ENCODE data around the gene CCDC138.

CCDC138 gene

DNA sequence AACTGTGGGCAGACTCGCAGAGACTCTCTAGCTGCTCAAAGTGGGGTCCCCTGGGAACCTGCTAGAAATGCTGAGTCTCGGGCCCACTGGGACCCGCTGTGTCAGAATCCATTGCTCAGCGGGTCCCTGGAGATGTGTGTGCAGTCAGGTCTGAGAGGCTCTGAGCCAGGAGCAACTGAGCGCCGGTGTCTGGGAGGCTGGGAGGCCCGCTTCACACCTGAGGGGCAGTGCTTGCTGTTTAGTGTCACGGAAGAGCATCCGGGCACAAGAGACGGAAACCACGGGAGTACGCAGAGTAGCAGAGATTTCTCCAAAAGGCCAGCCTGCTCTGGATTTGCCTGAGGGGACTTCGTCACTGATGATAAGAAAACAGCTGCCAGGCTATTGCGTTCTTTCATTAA, 132.4 kb downstream of the CCDC138 start:
- no peak overlapping the region for H3K4me3 ChIP-seq (ENCODE audit: low read length)
- no peaks in the 10 kb centered on the region for H3K9me3 ChIP-seq (ENCODE audit: insufficient read depth, low read depth, low read length)
- whole genome bisulfite sequencing: 92% methylated on average over 14 of the region's 14 CpGs
- H3K27ac ChIP-seq (ENCODE audit: low read depth, low read length): no peak overlapping the region
- H3K36me3 ChIP-seq (ENCODE audit: insufficient read depth, low read length): no peaks in the 10 kb centered on the region
- no peaks in the 10 kb centered on the region for H3K27me3 ChIP-seq (ENCODE audit: insufficient read depth, low read length)
- no peaks in the 10 kb centered on the region for H3K4me1 ChIP-seq (ENCODE audit: insufficient read depth, low read length)
- H3K9ac ChIP-seq (ENCODE audit: low read depth, low read length): no peak overlapping the region

DNA sequence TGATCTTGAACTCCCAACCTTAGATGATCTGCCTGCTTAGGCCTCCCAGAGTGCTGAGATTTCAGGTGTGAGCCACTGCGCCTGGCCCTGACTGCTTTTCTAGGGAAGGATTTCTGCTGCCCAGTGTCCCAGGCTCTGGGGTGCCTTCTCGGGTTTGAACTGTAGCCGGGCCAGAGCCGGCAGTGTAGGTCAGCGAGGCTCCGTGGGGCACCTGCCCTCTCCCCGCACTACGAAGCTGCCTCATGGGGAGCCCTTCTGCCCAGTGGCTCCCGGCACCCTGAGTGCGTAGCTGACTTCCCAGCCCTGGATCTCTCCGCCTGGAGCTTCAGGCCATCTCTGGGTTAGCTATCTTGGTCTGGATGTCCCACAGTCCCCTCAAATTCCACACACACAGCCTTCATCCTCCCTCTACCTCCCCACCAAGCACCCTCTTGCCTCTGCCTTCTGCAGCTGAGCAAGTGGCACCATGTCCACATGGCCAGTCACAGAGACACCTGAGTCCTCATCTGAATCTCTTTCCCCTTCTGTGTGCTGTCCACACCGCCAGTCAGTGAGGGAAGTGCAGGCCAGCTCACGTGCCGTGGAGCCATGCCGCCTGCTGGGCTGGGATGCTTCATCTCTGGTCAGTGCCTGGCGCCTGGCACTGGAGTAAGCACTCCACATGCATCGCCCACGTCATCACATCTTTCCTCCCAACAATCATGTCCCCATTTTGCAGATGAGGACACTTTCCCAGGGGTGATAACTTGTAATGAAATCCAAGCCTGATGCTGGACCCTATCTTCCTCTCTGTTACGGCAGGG, 133.2 kb downstream of the CCDC138 start:
- H3K36me3 ChIP-seq (ENCODE audit: insufficient read depth, low read length): no peaks in the 10 kb centered on the region
- H3K27me3 ChIP-seq (ENCODE audit: insufficient read depth, low read length): no peaks in the 10 kb centered on the region
- no peaks in the 10 kb centered on the region for H3K4me1 ChIP-seq (ENCODE audit: insufficient read depth, low read length)
- no peak overlapping the region for H3K9ac ChIP-seq (ENCODE audit: low read depth, low read length)
- no peak overlapping the region for H3K27ac ChIP-seq (ENCODE audit: low read depth, low read length)
- no peaks in the 10 kb centered on the region for H3K9me3 ChIP-seq (ENCODE audit: insufficient read depth, low read depth, low read length)
- WGBS: 94% methylated on average over 19 of the region's 19 CpGs
- H3K4me3 ChIP-seq (ENCODE audit: low read length): no peak overlapping the region

DNA sequence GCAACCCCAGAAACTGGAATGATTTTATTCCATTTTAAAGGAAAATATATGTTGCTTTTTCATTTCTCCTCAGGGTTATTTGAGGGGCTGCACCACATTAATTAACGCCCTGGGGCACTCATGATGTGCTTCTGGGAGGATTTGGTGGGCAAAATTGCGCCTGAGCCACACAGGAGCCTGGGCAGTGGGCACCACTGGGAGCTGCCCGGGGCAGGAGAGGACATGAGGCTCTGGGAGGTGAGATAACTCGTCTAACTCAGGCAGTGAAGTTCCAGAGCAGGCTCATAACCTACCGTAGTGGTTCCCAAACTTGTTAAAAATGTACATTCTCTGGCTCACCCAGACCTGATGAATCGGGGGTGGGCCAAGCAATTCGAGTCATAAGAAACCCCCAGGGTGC, 134.1 kb downstream of the CCDC138 start:
- no peaks in the 10 kb centered on the region for H3K36me3 ChIP-seq (ENCODE audit: insufficient read depth, low read length)
- no peak overlapping the region for H3K4me3 ChIP-seq (ENCODE audit: low read length)
- no peaks in the 10 kb centered on the region for H3K27me3 ChIP-seq (ENCODE audit: insufficient read depth, low read length)
- WGBS: 88% methylated on average over 7 of the region's 7 CpGs
- H3K27ac ChIP-seq (ENCODE audit: low read depth, low read length): no peak overlapping the region
- no peaks in the 10 kb centered on the region for H3K4me1 ChIP-seq (ENCODE audit: insufficient read depth, low read length)
- no peaks in the 10 kb centered on the region for H3K9me3 ChIP-seq (ENCODE audit: insufficient read depth, low read depth, low read length)
- H3K9ac ChIP-seq (ENCODE audit: low read depth, low read length): no peak overlapping the region

DNA sequence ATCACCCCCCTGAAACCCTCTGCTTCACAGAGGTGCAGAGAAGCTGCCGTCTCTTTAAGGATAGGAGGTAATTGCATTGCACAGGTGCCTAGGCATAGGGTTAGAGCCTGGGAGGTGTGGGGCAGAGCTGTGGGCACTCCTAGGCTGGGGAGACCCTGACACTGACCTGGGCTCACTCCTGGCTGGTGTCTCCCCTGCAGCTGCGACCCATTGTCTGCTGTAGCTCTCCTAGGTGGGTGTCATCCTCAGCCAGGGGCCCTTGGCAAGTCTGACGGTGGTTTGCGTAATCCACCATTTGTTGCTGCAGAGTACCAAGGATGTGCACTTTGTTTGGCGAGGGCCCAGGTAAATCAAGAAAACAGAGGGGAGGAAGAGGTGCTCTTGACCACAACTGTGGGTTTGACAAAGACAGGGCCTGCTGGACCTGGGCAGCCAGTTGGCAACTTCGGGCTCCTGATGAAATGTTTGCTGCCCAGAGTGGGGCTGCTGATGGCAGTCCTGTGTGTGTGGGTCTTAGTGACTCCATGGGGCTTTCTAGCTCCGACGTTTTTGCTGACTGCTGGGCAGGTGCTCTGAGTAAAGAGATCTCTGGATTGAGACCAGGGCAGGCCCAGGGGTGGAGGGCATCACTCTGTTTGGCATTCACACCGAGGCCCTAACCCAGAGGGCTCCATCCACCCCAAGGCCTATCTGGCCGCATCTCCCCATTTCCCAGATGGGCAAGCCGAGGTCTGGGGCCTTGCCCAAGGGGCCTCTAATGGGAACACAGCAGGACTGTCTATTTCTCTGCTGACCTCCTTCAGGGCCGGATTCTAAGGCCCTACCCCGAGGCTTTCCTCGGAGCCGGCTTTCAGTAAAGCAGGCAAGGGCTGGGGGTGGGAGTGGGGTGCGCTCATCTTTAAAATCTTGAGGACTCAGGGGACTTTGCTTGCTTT, 134.8 kb downstream of the CCDC138 start:
- no peaks in the 10 kb centered on the region for H3K4me1 ChIP-seq (ENCODE audit: insufficient read depth, low read length)
- H3K9ac ChIP-seq (ENCODE audit: low read depth, low read length): no peak overlapping the region
- H3K27ac ChIP-seq (ENCODE audit: low read depth, low read length): no peak overlapping the region
- no peaks in the 10 kb centered on the region for H3K27me3 ChIP-seq (ENCODE audit: insufficient read depth, low read length)
- no peaks in the 10 kb centered on the region for H3K9me3 ChIP-seq (ENCODE audit: insufficient read depth, low read depth, low read length)
- WGBS: 89% methylated on average over 16 of the region's 16 CpGs
- H3K4me3 ChIP-seq (ENCODE audit: low read length): no peak overlapping the region
- H3K36me3 ChIP-seq (ENCODE audit: insufficient read depth, low read length): no peaks in the 10 kb centered on the region

DNA sequence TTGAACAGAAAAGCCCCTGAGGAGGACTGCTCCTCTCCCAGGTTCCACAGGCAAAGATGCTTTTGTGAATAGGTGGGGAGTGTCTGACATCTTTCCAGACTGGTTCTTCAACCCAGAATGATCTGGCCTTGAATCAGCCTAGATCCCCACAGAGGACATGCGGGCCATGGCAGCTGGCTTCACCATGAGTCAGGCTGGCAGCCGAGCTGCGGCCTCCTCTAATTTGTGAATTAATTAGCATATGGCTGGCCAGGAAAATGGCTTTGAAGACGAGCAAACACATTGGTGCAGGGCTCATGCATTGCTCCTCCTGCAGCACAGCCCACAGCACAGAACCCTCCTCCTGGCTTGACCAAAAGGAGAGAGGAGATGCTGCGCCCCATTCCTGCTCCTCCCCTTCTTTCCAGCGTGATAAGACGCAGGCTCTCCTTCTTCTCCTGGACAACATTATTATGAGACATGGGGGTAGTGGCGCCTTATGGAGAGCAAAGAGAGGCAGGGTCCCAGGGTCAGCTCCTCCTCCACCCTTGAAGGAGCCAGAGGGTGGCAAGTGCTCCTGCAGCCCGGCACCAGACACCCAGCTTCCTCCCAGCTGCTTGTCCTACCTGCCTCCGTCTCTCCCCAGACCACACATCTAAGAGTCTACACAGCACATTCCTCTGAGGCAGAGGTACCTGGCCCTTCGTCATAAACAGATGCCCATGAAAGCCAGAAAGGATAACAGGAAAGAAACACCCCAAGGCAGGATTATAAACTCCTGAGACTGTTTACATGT, 135.8 kb downstream of the CCDC138 start:
- no peaks in the 10 kb centered on the region for H3K4me1 ChIP-seq (ENCODE audit: insufficient read depth, low read length)
- H3K27me3 ChIP-seq (ENCODE audit: insufficient read depth, low read length): no peaks in the 10 kb centered on the region
- no peak overlapping the region for H3K9ac ChIP-seq (ENCODE audit: low read depth, low read length)
- no peaks in the 10 kb centered on the region for H3K36me3 ChIP-seq (ENCODE audit: insufficient read depth, low read length)
- H3K4me3 ChIP-seq (ENCODE audit: low read length): no peak overlapping the region
- H3K27ac ChIP-seq (ENCODE audit: low read depth, low read length): no peak overlapping the region
- WGBS: 65% methylated on average over 7 of the region's 11 CpGs
- H3K9me3 ChIP-seq (ENCODE audit: insufficient read depth, low read depth, low read length): no peaks in the 10 kb centered on the region

DNA sequence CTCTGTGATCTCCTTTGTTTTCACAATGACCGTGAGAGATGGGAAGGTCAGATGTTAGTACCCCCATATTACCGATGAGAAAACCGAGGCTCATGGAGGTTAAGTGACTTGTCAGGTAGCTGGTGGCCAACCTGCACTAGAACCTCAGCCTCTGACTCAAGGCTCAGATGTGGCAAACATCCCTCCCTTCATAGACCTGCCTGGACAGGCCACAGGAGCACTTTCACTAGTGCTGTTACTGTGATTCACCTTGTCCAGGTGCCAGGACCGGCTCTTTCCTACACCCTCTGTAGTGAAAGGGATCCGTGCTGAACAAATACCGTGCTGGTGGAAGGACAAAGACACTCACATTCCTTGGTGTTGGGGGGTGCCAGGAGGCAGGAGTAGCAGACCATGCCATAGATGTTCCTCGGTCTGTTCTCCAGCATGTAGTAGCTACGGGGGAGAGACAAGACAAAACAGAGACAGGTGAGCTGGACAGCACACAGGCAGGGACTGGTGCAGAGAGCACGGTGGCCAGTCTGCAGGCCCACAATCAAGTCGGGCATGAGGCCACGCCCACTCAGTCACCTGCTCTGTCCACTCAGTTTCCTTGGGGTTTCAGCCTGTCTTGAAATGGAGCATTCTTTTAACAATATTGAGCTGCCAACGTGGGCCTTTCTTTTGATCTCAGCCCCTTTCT, 136.6 kb downstream of the CCDC138 start:
- 91% methylated on average over 12 of the region's 12 CpGs for WGBS
- Histone ChIP-seq H3K36me3 (ENCODE audit: insufficient read depth, low read length) (no peaks in the 10 kb centered on the region), H3K4me1 (ENCODE audit: insufficient read depth, low read length) (no peaks in the 10 kb centered on the region), H3K27ac (ENCODE audit: low read depth, low read length) (no peak overlapping the region), H3K27me3 (ENCODE audit: insufficient read depth, low read length) (no peaks in the 10 kb centered on the region), H3K4me3 (ENCODE audit: low read length) (no peak overlapping the region), H3K9me3 (ENCODE audit: insufficient read depth, low read depth, low read length) (no peaks in the 10 kb centered on the region), H3K9ac (ENCODE audit: low read depth, low read length) (no peak overlapping the region)

DNA sequence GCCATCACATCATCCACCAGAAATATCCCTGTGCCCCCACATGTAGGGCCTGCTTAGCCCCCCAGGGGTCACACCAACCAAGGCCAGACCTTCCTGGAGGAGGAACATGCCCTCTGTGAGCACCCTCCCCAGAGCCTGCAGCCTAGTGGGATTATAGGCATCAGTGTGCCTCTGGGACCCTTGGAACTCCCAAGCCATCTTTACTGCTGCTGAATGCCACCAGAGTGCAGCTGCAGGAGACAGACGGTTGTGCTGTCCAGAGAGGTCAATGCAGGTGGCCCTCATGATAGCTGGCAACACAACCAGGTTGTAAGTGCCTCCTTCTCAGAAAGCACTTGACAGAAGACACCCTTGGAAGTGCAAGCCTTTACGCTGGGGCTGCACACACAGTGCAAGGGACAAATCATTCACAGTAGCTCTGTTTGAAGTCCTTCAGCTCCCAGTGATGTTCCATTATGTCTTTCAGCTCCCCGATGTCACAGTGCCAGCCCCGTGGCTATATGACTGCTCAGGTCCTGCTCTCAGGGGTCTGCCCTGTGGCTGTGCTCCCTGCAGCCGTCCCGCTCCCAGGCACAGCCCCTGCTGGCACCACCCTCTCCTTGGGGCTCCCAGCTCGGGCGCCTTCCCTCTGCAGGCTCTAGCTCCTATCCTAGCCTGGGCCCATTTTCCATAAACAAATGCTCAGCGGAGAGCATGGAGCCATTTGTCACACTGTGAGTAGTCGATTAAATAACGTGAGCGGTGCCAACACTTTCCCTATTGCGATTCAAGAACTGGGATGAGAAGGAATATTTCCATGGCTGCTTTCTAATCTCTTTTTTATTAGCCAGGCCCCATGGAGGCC, 137.4 kb downstream of the CCDC138 start:
- Histone ChIP-seq H3K9ac (ENCODE audit: low read depth, low read length) (no peak overlapping the region), H3K4me1 (ENCODE audit: insufficient read depth, low read length) (no peaks in the 10 kb centered on the region), H3K9me3 (ENCODE audit: insufficient read depth, low read depth, low read length) (no peaks in the 10 kb centered on the region), H3K4me3 (ENCODE audit: low read length) (no peak overlapping the region), H3K27me3 (ENCODE audit: insufficient read depth, low read length) (no peaks in the 10 kb centered on the region), H3K27ac (ENCODE audit: low read depth, low read length) (no peak overlapping the region), H3K36me3 (ENCODE audit: insufficient read depth, low read length) (no peaks in the 10 kb centered on the region)
- 95% methylated on average over 13 of the region's 13 CpGs for WGBS

DNA sequence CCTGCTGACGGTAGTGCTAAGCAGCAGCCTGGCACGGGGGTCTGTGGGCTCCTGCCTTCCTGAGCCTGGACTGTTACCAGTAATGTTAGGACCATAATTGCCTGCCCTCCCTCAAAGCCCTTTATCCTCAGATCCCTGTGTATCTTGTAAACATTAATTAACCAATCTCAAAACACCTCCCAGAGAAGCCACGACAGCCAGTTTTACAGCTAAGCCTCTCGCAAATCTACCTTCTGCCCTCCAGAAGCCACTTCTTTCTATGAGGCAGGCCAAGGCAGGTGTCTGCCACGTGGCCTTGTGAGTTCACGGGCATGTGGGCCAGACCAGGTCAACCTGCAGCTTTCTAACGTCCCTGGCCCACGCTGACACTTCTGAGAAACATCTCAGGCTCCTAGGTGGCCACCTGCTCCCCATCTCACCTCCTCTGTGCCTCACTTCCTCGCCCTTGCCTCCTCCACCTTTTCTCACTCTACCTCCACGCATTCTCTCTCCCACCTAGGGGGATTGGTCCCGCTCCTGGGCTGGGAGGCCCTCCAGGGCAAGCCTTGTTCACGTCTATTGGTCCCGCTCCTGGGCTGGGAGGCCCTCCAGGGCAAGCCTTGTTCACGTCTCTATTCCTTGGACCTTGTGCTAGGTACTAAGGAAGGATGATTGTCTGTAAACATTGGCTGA, 138.1 kb downstream of the CCDC138 start:
- no peaks in the 10 kb centered on the region for H3K4me1 ChIP-seq (ENCODE audit: insufficient read depth, low read length)
- no peak overlapping the region for H3K4me3 ChIP-seq (ENCODE audit: low read length)
- no peak overlapping the region for H3K9ac ChIP-seq (ENCODE audit: low read depth, low read length)
- WGBS: 91% methylated on average over 14 of the region's 14 CpGs
- H3K9me3 ChIP-seq (ENCODE audit: insufficient read depth, low read depth, low read length): no peaks in the 10 kb centered on the region
- no peak overlapping the region for H3K27ac ChIP-seq (ENCODE audit: low read depth, low read length)
- no peaks in the 10 kb centered on the region for H3K36me3 ChIP-seq (ENCODE audit: insufficient read depth, low read length)
- no peaks in the 10 kb centered on the region for H3K27me3 ChIP-seq (ENCODE audit: insufficient read depth, low read length)

DNA sequence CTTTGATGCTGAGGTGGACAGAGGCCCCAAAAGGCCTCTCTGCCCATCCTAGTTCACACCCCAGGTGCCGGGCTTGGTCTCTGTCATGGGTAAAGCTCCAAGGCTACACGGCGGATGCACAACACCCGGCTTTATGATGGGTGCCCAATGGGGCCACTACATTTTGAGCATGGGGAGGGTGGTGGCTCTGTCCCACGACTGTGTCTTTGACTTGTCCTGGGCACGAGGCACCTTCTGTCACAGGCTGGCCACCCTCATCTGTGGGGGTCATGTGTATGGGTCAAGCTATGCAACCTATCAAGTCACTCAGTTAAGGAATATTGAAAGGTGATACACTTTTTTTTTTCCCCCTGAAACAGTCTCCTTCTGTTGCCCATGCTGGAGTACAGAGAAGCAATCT, 138.7 kb downstream of the CCDC138 start:
- H3K36me3 ChIP-seq (ENCODE audit: insufficient read depth, low read length): no peaks in the 10 kb centered on the region
- no peak overlapping the region for H3K9ac ChIP-seq (ENCODE audit: low read depth, low read length)
- no peaks in the 10 kb centered on the region for H3K27me3 ChIP-seq (ENCODE audit: insufficient read depth, low read length)
- no peak overlapping the region for H3K27ac ChIP-seq (ENCODE audit: low read depth, low read length)
- H3K9me3 ChIP-seq (ENCODE audit: insufficient read depth, low read depth, low read length): no peaks in the 10 kb centered on the region
- no peak overlapping the region for H3K4me3 ChIP-seq (ENCODE audit: low read length)
- no peaks in the 10 kb centered on the region for H3K4me1 ChIP-seq (ENCODE audit: insufficient read depth, low read length)
- 95% methylated on average over 6 of the region's 6 CpGs for WGBS

DNA sequence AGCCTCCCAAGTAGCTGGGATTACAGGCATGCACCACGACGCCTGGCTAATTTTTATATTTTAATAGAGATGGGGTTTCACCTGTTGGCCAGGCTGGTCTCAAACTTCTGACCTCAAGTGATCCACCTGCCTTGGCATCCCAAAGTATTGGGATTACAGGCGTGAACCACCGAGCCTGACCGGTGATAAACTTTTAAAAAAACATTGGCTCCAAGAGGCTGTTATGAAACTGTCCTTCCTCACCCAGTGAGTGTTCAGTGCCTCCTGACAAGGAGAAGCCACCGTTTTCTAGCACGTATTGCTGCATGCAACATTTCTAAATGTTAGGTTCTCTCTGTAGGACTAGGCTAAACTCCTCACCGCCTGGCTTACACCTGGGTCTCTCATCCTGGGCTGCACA, 139.2 kb downstream of the CCDC138 start:
- Histone ChIP-seq H3K9ac (ENCODE audit: low read depth, low read length) (no peak overlapping the region), H3K36me3 (ENCODE audit: insufficient read depth, low read length) (no peaks in the 10 kb centered on the region), H3K27me3 (ENCODE audit: insufficient read depth, low read length) (no peaks in the 10 kb centered on the region), H3K4me1 (ENCODE audit: insufficient read depth, low read length) (no peaks in the 10 kb centered on the region), H3K9me3 (ENCODE audit: insufficient read depth, low read depth, low read length) (no peaks in the 10 kb centered on the region), H3K27ac (ENCODE audit: low read depth, low read length) (no peak overlapping the region), H3K4me3 (ENCODE audit: low read length) (no peak overlapping the region)
- WGBS: 94% methylated on average over 8 of the region's 8 CpGs
